Testis (tissue), 3 donors: ENCODE measurements around the gene LY6G5C. TPM values are rescaled to one million over a fixed set of nuclear protein-coding genes. Genes with fewer than 3 reads are reported as not detected.

Source experiments
- DNase-seq: peaks from one replicate; pipeline ENCODE4 v3.0.0-alpha.2; 2019
- H3K27ac ChIP-seq, 2 donors: fragments of 200-600 bp; sonication (generic); one replicate each; pipeline ENCODE4 v1.5.1; 2019
- H3K27me3 ChIP-seq: fragments of 200-600 bp; sonication (generic); one replicate; pipeline ENCODE4 v1.5.1; 2019
- H3K36me3 ChIP-seq: fragments of 200-600 bp; sonication (generic); one replicate; pipeline ENCODE4 v1.5.1; 2017; ENCODE audit warnings: low read depth; ENCODE audit errors: missing control alignments
- H3K4me1 ChIP-seq: fragments of 200-600 bp; sonication (generic); one replicate; pipeline ENCODE4 v1.5.1; 2019
- H3K4me3 ChIP-seq, 2 donors: fragments of 200-600 bp; sonication (generic); one replicate each; pipeline ENCODE4 v1.5.1; 2017 to 2019
- H3K9me3 ChIP-seq: fragments of 200-600 bp; sonication (generic); one replicate; pipeline ENCODE4 v1.5.1; 2017
- CTCF ChIP-seq, 3 experiments: fragments of 450-650 bp in 2 of 3; fragments of 200-600 bp in 1 of 3; sonication (generic) in 1 of 3; IDR thresholded peaks; one replicate each; pipeline ENCODE4 v1.5.1; 2016 to 2019; ENCODE audit warnings: antibody characterized with exemption in 3 of 3, mild to moderate bottlenecking in 2 of 3, moderate library complexity in 1 of 3
- POLR2A ChIP-seq: fragments of 450-650 bp; IDR thresholded peaks from one replicate; pipeline ENCODE4 v1.6.1; 2017; ENCODE audit warnings: antibody characterized with exemption, mild to moderate bottlenecking, moderate library complexity
- WGBS, 2 donors: methylation state at CpG; one replicate each; pipeline ENCODE4 v1.1.5; 2018; 5-methylcytosine and 5-hydroxymethylcytosine counted together
- intact Hi-C: fragments of 100-400 bp; cut with DNase I; formaldehyde crosslinking; loops from one replicate; pipeline ENCODE4 v1.15.1; 2023; ENCODE audit warnings: low total_unique reads
- polyA plus RNA-seq: library from polyadenylated mRNA; stranded (reverse); fragments of 350-450 nt; fragmentation: Illumina TruSeq; extraction: RNeasy Lipid Tissue Mini Kit (QIAGEN cat#74804); gene quantifications from one replicate; pipeline ENCODE4 v1.2.3, GENCODE V29; 2014; ENCODE audit warnings: low read depth, low replicate concordance; ENCODE audit not compliant: insufficient read depth
- total RNA-seq, 2 donors: library from RNA; depleted of rRNA; stranded (reverse); fragments of >200 nt; gene quantifications; one replicate each; pipeline ENCODE4 v1.2.3, GENCODE V29; 2016

LY6G5C gene
- total and polyA plus RNA-seq, 3 donors from 2014 or later = 8.7 to 18.3 (median 14.0) TPM

- Histone ChIP-seq H3K27me3 (no peaks in the 10 kb centered on the region), H3K4me1 (peaks cover 3% of the 10 kb centered on the region), H3K36me3 (no peaks in the 10 kb centered on the region), H3K27ac (no peak overlapping the region), H3K4me3 (no peak overlapping the region), H3K9me3 (no peaks in the 10 kb centered on the region)
- 77 to 86% methylated on average over 6 of the region's 6 CpGs for WGBS, 2 donors
- TF ChIP-seq CTCF (IDR thresholded peaks at IDR 0.05) (no peak), POLR2A (no peak)
- intact Hi-C loops = no loop called here
- no peak for DNase-seq
Observed at GRCh38 chr6:31719001-31719400, 38.1 kb upstream of the LY6G5C start.

GRCh38 chr6:31718265-31718664 is 37.4 kb upstream of the LY6G5C start:
- intact Hi-C loops = no loop called here
- peaks cover 3% of the 10 kb centered on the region for H3K4me1 ChIP-seq
- no peak overlapping the region for H3K27ac ChIP-seq
- 94 to 100% methylated on average over 1 of the region's 1 CpG for WGBS, 2 donors
- no peaks in the 10 kb centered on the region for H3K27me3 ChIP-seq
- no peaks in the 10 kb centered on the region for H3K36me3 ChIP-seq
- no peak overlapping the region for H3K4me3 ChIP-seq
- no peaks in the 10 kb centered on the region for H3K9me3 ChIP-seq
- DNase-seq = no peak
- TF ChIP-seq POLR2A (no peak), CTCF (IDR thresholded peaks at IDR 0.05) (no peak)

- no peak for DNase-seq
- Histone ChIP-seq H3K9me3 (no peaks in the 10 kb centered on the region), H3K4me1 (peaks cover 3% of the 10 kb centered on the region), H3K27me3 (no peaks in the 10 kb centered on the region), H3K27ac (no peak overlapping the region), H3K36me3 (no peaks in the 10 kb centered on the region), H3K4me3 (no peak overlapping the region)
- WGBS, 2 donors = 75 to 95% methylated on average over 10 of the region's 10 CpGs
- intact Hi-C loops = no loop called here
- TF ChIP-seq CTCF (IDR thresholded peaks at IDR 0.05) = no peak
- TF ChIP-seq POLR2A = no peak
Observed at GRCh38 chr6:31717499-31718222, 36.8 kb upstream of the LY6G5C start.

GRCh38 chr6:31715022-31715958 is 34.4 kb upstream of the LY6G5C start, which contains the start of gene LY6G6D:
Gene LY6G6D, plus strand, starts transcription at chr6:31715348. Its CDS starts 8 bp downstream, at chr6:31715356.
- Histone ChIP-seq H3K9me3 (no peaks in the 10 kb centered on the region), H3K4me3 (no peak within 1 kb of the TSS), H3K27me3 (no peaks in the 10 kb centered on the region), H3K27ac (no peak within 1 kb of the TSS), H3K4me1 (peaks cover 3% of the 10 kb centered on the region), H3K36me3 (no peaks in the 10 kb centered on the region)
- intact Hi-C loops = no loop called here
- 57 to 64% methylated on average over 6 to 16 of the region's 16 CpGs for WGBS, 2 donors
- no peak for TF ChIP-seq POLR2A
- no peak for TF ChIP-seq CTCF (IDR thresholded peaks at IDR 0.05)
- no peak for DNase-seq
